ENCODE results near the gene MTURN. TPM values are rescaled to one million over a fixed set of nuclear protein-coding genes. Genes with fewer than 3 reads are reported as not detected.

The MTURN gene
- total and polyA plus RNA-seq, 8 donors, result 7.8 to 84.8 (median 33.7) TPM

GRCh38 chr7:30162133-30162532, 27.3 kb downstream of the MTURN start:
- intact Hi-C loops (cut with DNase I; ENCODE audit: low total_unique reads), result loop anchor here (10.0 kb wide), 1 partner anchor 253 kb away; no protein-coding TSS in a partner anchor
- H3K27ac ChIP-seq, result no peak overlapping the region

GRCh38 chr7:30162622-30163124, 27.9 kb downstream of the MTURN start:
- Histone ChIP-seq H3K4me1 (peaks cover 23 to 63% (median 53%) of the 10 kb centered on the region in 4 donors), H3K36me3 (peaks cover 0 to 10% (median 6%) of the 10 kb centered on the region in 4 donors), H3K27ac (peak overlapping the region in 3 of 5 donors; percentile 45 to 52 (median 46)), H3K4me3 (no peak overlapping the region), H3K27me3 (no peaks in the 10 kb centered on the region), H3K9me3 (no peaks in the 10 kb centered on the region)
- 56 to 66% (median 60%) methylated on average over 5 of the region's 5 CpGs for WGBS, 5 donors
- TF ChIP-seq EP300 (IDR thresholded peaks at IDR 0.05) (no peak), CTCF (IDR thresholded peaks at IDR 0.05) (no peak), POLR2AphosphoS5 (IDR thresholded peaks at IDR 0.05) (no peak), POLR2A (IDR thresholded peaks at IDR 0.05) (no peak)
- intact Hi-C loops (cut with DNase I; ENCODE audit: low total_unique reads), result loop anchor here (10.0 kb wide), 1 partner anchor 252 kb away; no protein-coding TSS in a partner anchor
- peak in 1 of 2 donors; percentile 38 for DNase-seq

More at GRCh38 chr7:30162133-30162532, 27.3 kb downstream of the MTURN start:
- 64 to 71% (median 68%) methylated on average over 3 of the region's 3 CpGs for WGBS, 5 donors
- no peaks in the 10 kb centered on the region for H3K9me3 ChIP-seq
- TF ChIP-seq POLR2AphosphoS5 (IDR thresholded peaks at IDR 0.05), result no peak
- TF ChIP-seq POLR2A (IDR thresholded peaks at IDR 0.05), result no peak
- TF ChIP-seq CTCF (IDR thresholded peaks at IDR 0.05), result no peak
- TF ChIP-seq EP300 (IDR thresholded peaks at IDR 0.05), result no peak
- no peaks in the 10 kb centered on the region for H3K27me3 ChIP-seq
- peaks cover 23 to 63% (median 53%) of the 10 kb centered on the region in 4 donors for H3K4me1 ChIP-seq
- peaks cover 0 to 15% (median 11%) of the 10 kb centered on the region in 4 donors for H3K36me3 ChIP-seq
- no peak overlapping the region for H3K4me3 ChIP-seq
- DNase-seq, result no peak

- TF ChIP-seq EP300 (IDR thresholded peaks at IDR 0.05) (no peak), POLR2A (IDR thresholded peaks at IDR 0.05) (no peak), POLR2AphosphoS5 (IDR thresholded peaks at IDR 0.05) (no peak), CTCF (IDR thresholded peaks at IDR 0.05) (no peak)
- DNase-seq, result peak in 1 of 2 donors; percentile 40
- H3K27me3 ChIP-seq, result no peaks in the 10 kb centered on the region
- peaks cover 23 to 70% (median 53%) of the 10 kb centered on the region in 4 donors for H3K4me1 ChIP-seq
- 23 to 39% (median 35%) methylated on average over 13 of the region's 13 CpGs for WGBS, 5 donors
- intact Hi-C loops (cut with DNase I; ENCODE audit: low total_unique reads), result loop anchor here (10.0 kb wide), 1 partner anchor 251 kb away; no protein-coding TSS in a partner anchor
- H3K9me3 ChIP-seq, result no peaks in the 10 kb centered on the region
- H3K36me3 ChIP-seq, result peaks cover 0 to 7% (median 5%) of the 10 kb centered on the region in 4 donors
- peak overlapping the region; percentile 4 to 52 (median 45) for H3K27ac ChIP-seq
- no peak overlapping the region for H3K4me3 ChIP-seq
Measured at GRCh38 chr7:30163231-30163894, 28.6 kb downstream of the MTURN start.

GRCh38 chr7:30164567-30164966, 29.8 kb downstream of the MTURN start:
- TF ChIP-seq EP300 (IDR thresholded peaks at IDR 0.05), result no peak
- TF ChIP-seq POLR2A (IDR thresholded peaks at IDR 0.05), result no peak
- peak in 1 of 3 donors; percentile 9 for TF ChIP-seq POLR2AphosphoS5 (IDR thresholded peaks at IDR 0.05)
- peak in 4 of 7 experiments; percentile 39 to 58 (median 50) for TF ChIP-seq CTCF (IDR thresholded peaks at IDR 0.05)
- peaks cover 23 to 61% (median 48%) of the 10 kb centered on the region in 4 donors for H3K4me1 ChIP-seq
- 70 to 78% (median 73%) methylated on average over 6 of the region's 6 CpGs for WGBS, 5 donors
- peak overlapping the region in 2 of 5 donors; percentile 44 to 66 for H3K27ac ChIP-seq
- H3K4me3 ChIP-seq, result no peak overlapping the region
- no peaks in the 10 kb centered on the region for H3K9me3 ChIP-seq
- DNase-seq, result peak in 1 of 2 donors; percentile 77
- no peaks in the 10 kb centered on the region for H3K27me3 ChIP-seq
- peaks cover 0 to 7% (median 5%) of the 10 kb centered on the region in 4 donors for H3K36me3 ChIP-seq
- intact Hi-C loops (cut with DNase I; ENCODE audit: low total_unique reads), result loop anchor here (10.0 kb wide), 1 partner anchor 250 kb away; no protein-coding TSS in a partner anchor
